Prostate gland (tissue), 2 donors: Measurements from ENCODE around the gene ARMC9.

Experiments
- POLR2A ChIP-seq: fragments of 450-650 bp; IDR thresholded peaks from one replicate; pipeline ENCODE4 v1.6.1; 2016; ENCODE audit warnings: antibody characterized with exemption, mild to moderate bottlenecking
- TF ChIP-seq, protein P1 (sequence below), 4 experiments: fragments of 200-600 bp in 2 of 4; fragments of 450-650 bp in 2 of 4; sonication (generic) in 2 of 4; IDR thresholded peaks; 1 replicate in 3 of 4; 2 replicates in 1 of 4; pipeline ENCODE4 v1.5.1; 2016 to 2019; ENCODE audit warnings: antibody characterized with exemption in 4 of 4, mild to moderate bottlenecking in 2 of 4, moderate library complexity in 2 of 4

DNA sequence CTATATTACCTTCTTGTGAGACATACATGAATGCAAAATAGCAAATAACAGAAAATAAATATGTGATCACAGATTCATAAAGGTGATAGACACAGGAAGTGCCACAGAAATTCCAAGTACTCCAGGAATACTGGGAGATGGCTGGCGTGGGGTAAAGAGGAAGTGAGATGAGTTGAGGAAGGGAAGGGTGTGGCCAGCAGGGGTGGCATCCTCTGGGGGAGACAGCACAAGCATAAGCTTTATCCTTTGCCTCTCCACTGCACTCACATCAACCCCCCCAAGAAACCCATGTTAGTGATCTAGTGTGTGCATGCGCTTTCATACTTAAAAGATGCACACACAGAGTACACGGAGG, 102.3 kb downstream of the ARMC9 start:
- TF ChIP-seq, protein P1, sequence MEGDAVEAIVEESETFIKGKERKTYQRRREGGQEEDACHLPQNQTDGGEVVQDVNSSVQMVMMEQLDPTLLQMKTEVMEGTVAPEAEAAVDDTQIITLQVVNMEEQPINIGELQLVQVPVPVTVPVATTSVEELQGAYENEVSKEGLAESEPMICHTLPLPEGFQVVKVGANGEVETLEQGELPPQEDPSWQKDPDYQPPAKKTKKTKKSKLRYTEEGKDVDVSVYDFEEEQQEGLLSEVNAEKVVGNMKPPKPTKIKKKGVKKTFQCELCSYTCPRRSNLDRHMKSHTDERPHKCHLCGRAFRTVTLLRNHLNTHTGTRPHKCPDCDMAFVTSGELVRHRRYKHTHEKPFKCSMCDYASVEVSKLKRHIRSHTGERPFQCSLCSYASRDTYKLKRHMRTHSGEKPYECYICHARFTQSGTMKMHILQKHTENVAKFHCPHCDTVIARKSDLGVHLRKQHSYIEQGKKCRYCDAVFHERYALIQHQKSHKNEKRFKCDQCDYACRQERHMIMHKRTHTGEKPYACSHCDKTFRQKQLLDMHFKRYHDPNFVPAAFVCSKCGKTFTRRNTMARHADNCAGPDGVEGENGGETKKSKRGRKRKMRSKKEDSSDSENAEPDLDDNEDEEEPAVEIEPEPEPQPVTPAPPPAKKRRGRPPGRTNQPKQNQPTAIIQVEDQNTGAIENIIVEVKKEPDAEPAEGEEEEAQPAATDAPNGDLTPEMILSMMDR (IDR thresholded peaks at IDR 0.05) = no peak
- TF ChIP-seq POLR2A = no peak
